GM19193 (cell line): ENCODE results near the gene SYNE1.

ENCODE experiments used
- POLR2A ChIP-seq: IDR thresholded peaks from 4 replicates; pipeline ENCODE4 v1.6.1; 2011; ENCODE audit not compliant: insufficient read depth, insufficient read length; ENCODE audit errors: extremely low read depth

Gene SYNE1

DNA sequence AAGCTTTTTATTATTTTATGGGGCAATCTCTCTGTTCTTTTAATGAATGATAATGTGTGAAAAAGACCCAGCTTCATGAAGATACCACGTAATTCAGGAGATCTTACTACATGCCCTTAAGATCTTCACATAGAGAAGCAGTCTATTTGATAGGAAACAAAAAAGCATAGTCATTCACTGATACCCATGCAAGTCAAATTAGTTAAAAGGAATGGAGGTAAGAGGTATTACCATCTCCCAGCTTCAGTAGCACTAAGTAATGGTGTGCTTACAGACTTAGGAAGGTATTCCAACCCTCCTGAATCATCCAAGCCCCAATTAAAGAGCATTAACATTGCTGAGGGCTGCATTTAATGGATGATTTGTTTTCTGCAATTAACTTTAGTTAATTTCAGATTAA, 364.7 kb downstream of the SYNE1 start:
- no peak for TF ChIP-seq POLR2A

- no peak for TF ChIP-seq POLR2A
Measured at GRCh38 chr6:152271776-152272464, 365.2 kb downstream of the SYNE1 start.

DNA sequence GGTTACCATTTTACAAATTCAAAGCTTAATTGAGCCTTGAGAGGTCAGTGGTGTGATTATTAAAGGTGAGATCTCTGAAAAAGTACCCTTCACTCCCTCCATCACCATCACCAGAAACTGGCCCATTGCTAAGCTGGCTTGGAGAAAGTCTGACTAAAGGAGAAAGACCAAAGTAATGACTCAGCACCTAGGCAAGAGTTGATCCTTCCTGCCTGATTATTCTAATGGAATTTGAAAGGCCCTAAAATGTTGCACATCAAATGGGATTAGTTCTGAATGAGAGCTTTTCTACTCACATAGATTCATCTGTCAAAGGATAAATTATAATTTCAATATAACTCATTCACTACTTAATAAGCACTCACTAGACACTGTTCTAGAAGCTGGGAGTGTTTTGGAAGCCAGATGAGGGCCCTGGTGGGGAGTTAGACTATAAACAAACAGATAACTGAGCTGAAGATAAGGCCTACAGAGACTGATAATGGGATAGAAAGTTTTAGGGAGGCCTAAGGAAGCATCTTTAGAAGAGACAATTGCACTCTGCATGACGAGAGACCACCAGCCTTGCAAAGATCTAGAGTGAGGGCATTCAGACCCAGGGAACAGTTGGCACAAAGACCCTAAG, 366.7 kb downstream of the SYNE1 start:
- TF ChIP-seq POLR2A: no peak

GRCh38 chr6:152268846-152269442, 368.2 kb downstream of the SYNE1 start:
- no peak for TF ChIP-seq POLR2A

DNA sequence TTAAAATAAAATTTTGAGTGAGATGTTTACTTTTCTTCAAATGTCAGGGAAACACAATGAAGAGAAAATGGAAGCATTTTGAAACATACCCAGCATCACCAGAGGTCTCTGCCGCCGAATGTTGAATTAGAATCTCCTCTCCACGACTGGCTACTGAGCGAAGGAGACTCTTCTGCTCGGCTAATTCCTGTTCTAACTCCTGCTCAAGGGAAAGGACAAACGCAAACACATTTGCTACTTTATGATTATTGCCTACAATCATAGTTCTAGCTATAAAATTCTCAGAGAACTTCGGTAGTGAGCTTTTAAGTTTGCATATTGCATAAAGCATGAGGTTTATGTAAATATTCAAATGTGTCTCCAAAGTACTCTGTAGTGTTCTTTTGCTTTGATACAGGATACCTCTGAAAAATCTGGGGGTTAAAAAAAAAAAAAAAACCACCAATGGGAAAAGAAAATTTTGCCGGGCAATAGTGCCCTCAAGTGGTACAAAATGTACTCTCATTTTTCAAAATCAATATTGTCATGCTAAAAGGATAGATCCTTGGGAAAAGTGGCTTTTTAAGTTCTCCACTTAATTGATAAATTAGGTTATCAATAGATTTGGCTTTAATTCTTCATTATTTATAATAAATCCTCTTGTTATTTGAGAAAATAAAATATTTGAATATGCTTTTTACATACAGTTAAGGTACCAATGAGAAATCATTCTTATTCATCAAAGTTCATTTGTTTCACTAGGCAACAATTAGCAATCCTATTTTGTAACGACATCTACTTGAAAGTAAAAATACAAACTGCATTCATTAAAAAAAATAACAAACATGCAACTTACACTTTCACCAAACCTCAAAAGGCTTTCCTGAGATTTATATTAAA, 369.0 kb downstream of the SYNE1 start:
- no peak for TF ChIP-seq POLR2A

GRCh38 chr6:152265651-152266050, 371.5 kb downstream of the SYNE1 start:
- TF ChIP-seq POLR2A: no peak

- TF ChIP-seq POLR2A: no peak
Measured at GRCh38 chr6:152263582-152263981, 373.6 kb downstream of the SYNE1 start.

- no peak for TF ChIP-seq POLR2A
Measured at GRCh38 chr6:152261179-152261578, 376.0 kb downstream of the SYNE1 start.

- no peak for TF ChIP-seq POLR2A
Measured at GRCh38 chr6:152259234-152259633, 377.9 kb downstream of the SYNE1 start.

GRCh38 chr6:152257581-152257980, 379.6 kb downstream of the SYNE1 start:
- no peak for TF ChIP-seq POLR2A

- TF ChIP-seq POLR2A: no peak
Measured at GRCh38 chr6:152250127-152250526, 387.0 kb downstream of the SYNE1 start.

- no peak for TF ChIP-seq POLR2A
Measured at GRCh38 chr6:152248980-152249379, 388.2 kb downstream of the SYNE1 start.

DNA sequence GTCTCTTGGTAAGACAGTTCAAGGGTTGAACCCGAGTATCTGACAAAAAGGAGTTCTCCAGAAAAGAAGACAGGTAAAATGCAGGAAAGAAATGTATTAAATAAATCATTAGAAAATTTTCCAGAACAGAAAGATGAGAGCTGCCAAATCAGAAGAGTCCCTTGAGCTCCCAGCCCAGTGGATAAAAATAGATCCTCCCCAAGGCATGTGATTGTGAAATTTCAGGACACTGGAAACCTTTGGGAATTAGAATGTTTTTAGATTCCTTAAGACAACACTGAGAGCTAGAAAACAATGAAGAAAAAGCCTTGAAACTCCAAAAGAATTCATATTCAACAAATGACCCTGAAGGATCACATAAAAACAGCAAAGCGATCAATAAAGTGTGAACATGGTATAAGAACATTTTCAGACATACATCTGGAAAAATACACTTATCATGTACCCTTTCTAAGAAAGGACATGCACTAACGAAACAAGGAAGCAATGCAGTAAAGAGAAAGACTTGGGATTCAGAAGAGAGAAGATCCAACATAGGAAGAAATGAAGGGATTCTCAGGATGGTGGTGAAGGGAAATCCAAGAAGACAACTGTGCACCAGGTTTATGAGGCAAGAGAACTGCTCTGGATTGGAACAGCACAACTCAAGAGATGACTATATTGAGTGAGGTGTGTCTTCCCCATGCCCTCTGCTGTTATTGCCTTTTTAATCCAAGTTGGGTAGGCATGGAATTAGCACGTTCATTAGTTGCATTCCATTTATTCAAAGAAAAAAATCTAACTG, 390.4 kb downstream of the SYNE1 start:
- no peak for TF ChIP-seq POLR2A

DNA sequence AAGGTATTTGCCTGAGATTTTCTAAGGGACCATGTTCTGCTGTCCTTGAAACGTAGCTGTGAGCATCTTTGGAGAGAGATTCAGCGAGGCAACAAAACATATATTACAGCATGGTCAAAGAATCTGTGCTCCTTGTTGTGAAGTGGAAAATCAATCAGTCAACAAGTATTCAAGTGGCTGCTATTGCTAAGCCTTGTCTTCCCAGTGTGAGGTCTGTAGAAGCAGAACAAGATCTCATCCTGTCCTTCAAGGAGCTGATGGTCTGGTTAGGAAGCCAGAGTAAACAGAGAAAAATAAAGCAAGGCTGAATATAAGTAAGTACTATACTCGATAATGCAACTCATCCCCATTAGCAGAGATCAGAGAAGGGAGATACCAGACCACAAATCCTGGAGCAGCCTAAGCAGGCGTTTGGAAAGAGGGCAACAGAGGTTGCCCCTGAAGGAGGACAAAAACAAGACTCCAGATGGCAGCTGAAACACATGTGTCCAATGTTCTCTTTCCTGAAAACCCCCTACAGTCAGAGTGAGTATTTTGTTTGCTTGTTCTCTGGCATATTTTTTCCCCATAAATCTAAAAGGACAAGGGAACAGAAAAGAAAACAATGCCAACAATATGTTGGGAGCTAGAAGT, 392.0 kb downstream of the SYNE1 start:
- TF ChIP-seq POLR2A: no peak
